H1 (cell line): ENCODE data around the gene CREBBP. TPM values are rescaled to one million over a fixed set of nuclear protein-coding genes. Genes with fewer than 3 reads are reported as not detected.

Experiments
- HDAC2 ChIP-seq, 2 experiments: fragments of 300-600 bp in 1 of 2; sonication (generic) in 1 of 2; IDR thresholded peaks; 2 replicates each; pipeline ENCODE4 v1.6.1; 2011 to 2012; ENCODE audit warnings: low read depth in 2 of 2, low read length in 2 of 2, mild to moderate bottlenecking in 2 of 2, moderate library complexity in 2 of 2, borderline replicate concordance in 1 of 2, inconsistent platforms in 1 of 2
- PHF8 ChIP-seq: fragments of 200-600 bp; sonication (generic); conservative IDR thresholded peaks from 2 replicates; pipeline ENCODE4 v1.7.1; 2012; ENCODE audit warnings: low read depth, mild to moderate bottlenecking, inconsistent platforms, low read length, moderate library complexity
- TEAD4 ChIP-seq: IDR thresholded peaks from 2 replicates; pipeline ENCODE4 v1.6.1; 2012; ENCODE audit warnings: low read depth, low read length, inconsistent platforms, mixed read lengths
- polyA plus RNA-seq, 7 experiments: library from polyadenylated mRNA; depleted of rRNA in 3 of 7; stranded (reverse) in 5 of 7; unstranded in 2 of 7; fragments of >200 nt in 5 of 7; fragments of 200-250 nt in 2 of 7; gene quantifications; 1 replicate in 5 of 7; 2 replicates in 1 of 7; 4 replicates in 1 of 7; pipeline versions ENCODE4 v1.2.1 to v1.2.3, GENCODE V29; 2011 to 2013; ENCODE audit warnings: missing spikeins in 2 of 7, mixed read lengths in 2 of 7
- total RNA-seq: library from RNA; stranded (reverse); fragmentation: NEBNext Ultra II Directional; extraction: Animal tissue kit (Norgen Biotek cat#: 25700); gene quantifications from 2 replicates; pipeline ENCODE4 v1.2.1, GENCODE V29; 2021

CREBBP gene
- total and polyA plus RNA-seq, 2 of the 8 experiments (the other 6 are each of a cell fraction or from before 2014, with no cell fraction given): 10.0 to 60.1 TPM

DNA sequence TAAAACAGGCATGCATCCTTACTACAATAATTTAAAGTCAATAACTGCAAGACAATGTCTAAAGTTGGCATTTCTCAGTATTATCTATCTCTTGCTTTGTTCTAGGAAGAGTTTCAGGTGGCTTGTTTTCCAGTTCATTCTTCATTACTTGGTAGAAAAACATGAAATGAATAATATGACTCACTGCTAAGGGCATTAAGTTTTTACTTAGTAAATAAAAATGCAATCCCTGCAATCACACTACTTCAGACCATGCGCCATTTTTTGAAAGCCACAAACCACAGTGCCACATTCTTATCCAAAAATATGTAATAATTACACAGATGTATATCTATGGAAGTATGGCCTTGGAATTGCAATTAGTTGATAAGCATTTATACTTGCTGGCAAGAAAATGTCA, 55.4 kb downstream of the CREBBP start (continued):
- TF ChIP-seq HDAC2 (IDR thresholded peaks at IDR 0.05; ENCODE audit: borderline replicate concordance in 1 of 2, low read depth in 2 of 2, low read length in 2 of 2): no peak
- TF ChIP-seq PHF8: no peak
- no peak for TF ChIP-seq TEAD4
- TF ChIP-seq, all 59 proteins: peak for 0
